ENCODE data around the gene CD59. TPM values are rescaled to one million over a fixed set of nuclear protein-coding genes. Genes with fewer than 3 reads are reported as not detected.

Gene CD59
- total RNA-seq, 1 experiment from 2014 or later = 204 TPM

DNA sequence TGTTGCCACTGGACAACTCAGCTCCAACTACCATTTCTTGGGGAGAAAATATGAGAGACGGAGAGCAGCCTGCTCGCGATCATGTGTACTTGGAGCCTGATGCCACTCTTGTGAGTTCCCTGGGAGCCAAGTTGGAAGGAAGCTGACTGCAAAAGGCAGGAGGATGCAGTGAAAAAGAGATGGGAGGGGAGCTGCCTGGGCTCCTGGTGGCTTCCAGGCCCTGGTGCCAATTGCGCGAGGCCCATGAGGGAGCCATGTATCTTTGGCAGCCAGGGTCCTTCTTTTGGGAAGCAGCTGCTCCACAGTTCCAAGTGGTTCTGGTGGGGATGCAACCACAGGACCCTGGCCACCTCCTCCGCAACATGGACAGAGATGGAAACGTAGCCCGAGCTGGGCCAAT lies 46.7 kb downstream of the CD59 start:
- H3K4me1 ChIP-seq (ENCODE audit: insufficient read depth, low read length, poor library complexity, severe bottlenecking) = peaks cover 35% of the 10 kb centered on the region
- no peaks in the 10 kb centered on the region for H3K27me3 ChIP-seq (replicated peaks; ENCODE audit: insufficient read depth, low read depth, low read length, poor library complexity)
- no peak overlapping the region for H3K27ac ChIP-seq (ENCODE audit: low read depth, low read length, poor library complexity, severe bottlenecking)
- H3K4me3 ChIP-seq (ENCODE audit: low read depth, low read length, poor library complexity, severe bottlenecking) = no peak overlapping the region
- H3K36me3 ChIP-seq (ENCODE audit: insufficient read depth, low read length, poor library complexity, severe bottlenecking) = no peaks in the 10 kb centered on the region
- DNase-seq (ENCODE audit: low spot score) = no peak
- POLR2A ChIA-PET (ENCODE audit: low non-redundant PET) = interaction anchor here (0.6 kb wide), 1 partner anchor 173 kb away, joined by 3 read pairs; no protein-coding TSS in a partner anchor
- BruUV-seq (replicated peaks) = no TSS peak
- CTCF ChIA-PET = interaction anchor here (0.9 to 1.0 kb wide), 2 partner anchors 53 kb away, joined by 3 to 4 read pairs; no protein-coding TSS in a partner anchor
- H3K9me3 ChIP-seq (ENCODE audit: low read depth, low read length, poor library complexity, severe bottlenecking) = no peaks in the 10 kb centered on the region
- intact Hi-C loops (cut with micrococcal nuclease; ENCODE audit: unreplicated experiment) = loop anchor here (2.0 to 10.0 kb wide), 3 partner anchors 522 to 945 kb away; no protein-coding TSS in a partner anchor
- TF ChIP-seq EZH2 (IDR thresholded peaks at IDR 0.05; ENCODE audit: borderline replicate concordance, low read depth, low read length, poor library complexity, severe bottlenecking) (no peak), CTCF (conservative IDR thresholded peaks at IDR 0.05; ENCODE audit: low read depth, low read length) (no peak)

- Histone ChIP-seq H3K27ac (ENCODE audit: low read depth, low read length, poor library complexity, severe bottlenecking) (no peak overlapping the region), H3K36me3 (ENCODE audit: insufficient read depth, low read length, poor library complexity, severe bottlenecking) (no peaks in the 10 kb centered on the region), H3K4me3 (ENCODE audit: low read depth, low read length, poor library complexity, severe bottlenecking) (no peak overlapping the region), H3K27me3 (replicated peaks; ENCODE audit: insufficient read depth, low read depth, low read length, poor library complexity) (no peaks in the 10 kb centered on the region), H3K9me3 (ENCODE audit: low read depth, low read length, poor library complexity, severe bottlenecking) (no peaks in the 10 kb centered on the region), H3K4me1 (ENCODE audit: insufficient read depth, low read length, poor library complexity, severe bottlenecking) (peaks cover 33% of the 10 kb centered on the region)
- DNase-seq (ENCODE audit: low spot score) = no peak
- intact Hi-C loops (cut with micrococcal nuclease; ENCODE audit: unreplicated experiment) = loop anchor here (2.0 to 10.0 kb wide), 3 partner anchors 522 to 944 kb away; no protein-coding TSS in a partner anchor
- ChIA-PET POLR2A (ENCODE audit: low non-redundant PET) (interaction anchor here (0.6 kb wide), 1 partner anchor 172 kb away, joined by 3 read pairs; no protein-coding TSS in a partner anchor), CTCF (interaction anchor here (1.0 kb wide), 1 partner anchor 53 kb away, joined by 4 read pairs; no protein-coding TSS in a partner anchor)
- BruUV-seq (replicated peaks) = no TSS peak
- TF ChIP-seq CTCF (conservative IDR thresholded peaks at IDR 0.05; ENCODE audit: low read depth, low read length) (no peak), EZH2 (IDR thresholded peaks at IDR 0.05; ENCODE audit: borderline replicate concordance, low read depth, low read length, poor library complexity, severe bottlenecking) (no peak)
Measured at GRCh38 chr11:33689085-33689484, 47.1 kb downstream of the CD59 start.

DNA sequence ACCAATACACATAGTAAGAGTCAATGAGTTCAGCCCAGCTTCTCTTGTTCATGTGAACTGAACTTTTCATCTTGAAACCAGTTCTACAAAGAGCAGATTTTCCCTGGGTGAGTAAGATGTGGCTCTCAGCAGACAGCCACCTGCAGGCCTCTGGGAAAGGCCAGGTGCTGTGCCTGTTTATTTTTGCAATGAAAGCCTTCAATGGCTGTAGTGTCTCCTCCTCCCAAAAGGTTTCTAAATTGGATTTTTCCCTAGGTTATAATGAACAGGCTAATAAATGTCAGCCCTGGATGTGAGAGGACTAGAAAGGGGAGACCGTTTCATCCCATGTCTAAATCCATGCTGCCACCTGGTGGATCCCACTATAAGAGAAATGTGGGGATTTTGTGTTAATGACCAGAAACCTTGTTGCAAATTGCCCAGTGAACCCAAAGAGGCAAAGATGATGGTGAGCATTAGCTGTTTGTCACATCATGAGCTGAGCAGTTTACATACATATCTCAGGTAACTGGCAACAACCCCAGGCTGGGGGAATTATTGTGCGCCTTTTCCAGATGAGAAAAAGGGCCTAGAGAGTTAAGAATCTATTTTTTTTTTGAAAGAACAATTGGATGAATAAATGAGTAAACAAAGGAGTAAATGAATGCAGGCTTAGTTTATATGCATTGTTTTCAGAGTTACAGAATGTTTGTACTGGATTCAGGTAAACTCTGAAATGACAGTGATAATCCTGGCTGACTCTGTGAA lies 48.3 kb downstream of the CD59 start:
- peak; percentile 99 for TF ChIP-seq CTCF (conservative IDR thresholded peaks at IDR 0.05; ENCODE audit: low read depth, low read length)
- TF ChIP-seq EZH2 (IDR thresholded peaks at IDR 0.05; ENCODE audit: borderline replicate concordance, low read depth, low read length, poor library complexity, severe bottlenecking) = no peak
- Histone ChIP-seq H3K27ac (ENCODE audit: low read depth, low read length, poor library complexity, severe bottlenecking) (no peak overlapping the region), H3K36me3 (ENCODE audit: insufficient read depth, low read length, poor library complexity, severe bottlenecking) (no peaks in the 10 kb centered on the region), H3K4me3 (ENCODE audit: low read depth, low read length, poor library complexity, severe bottlenecking) (no peak overlapping the region), H3K27me3 (replicated peaks; ENCODE audit: insufficient read depth, low read depth, low read length, poor library complexity) (no peaks in the 10 kb centered on the region), H3K9me3 (ENCODE audit: low read depth, low read length, poor library complexity, severe bottlenecking) (no peaks in the 10 kb centered on the region), H3K4me1 (ENCODE audit: insufficient read depth, low read length, poor library complexity, severe bottlenecking) (peaks cover 23% of the 10 kb centered on the region)
- ChIA-PET CTCF (interaction anchor here (0.6 to 0.7 kb wide), 2 partner anchors 49 to 522 kb away, joined by 3 read pairs; no protein-coding TSS in a partner anchor), POLR2A (ENCODE audit: low non-redundant PET) (no interaction called here)
- intact Hi-C loops (cut with micrococcal nuclease; ENCODE audit: unreplicated experiment) = loop anchor here (1.0 to 10.0 kb wide), 5 partner anchors 145 to 943 kb away; no protein-coding TSS in a partner anchor
- peak; percentile 91 for DNase-seq (ENCODE audit: low spot score)
- BruUV-seq (replicated peaks) = no TSS peak
